ENCODE data around the gene SNAP25.

Gene SNAP25

DNA sequence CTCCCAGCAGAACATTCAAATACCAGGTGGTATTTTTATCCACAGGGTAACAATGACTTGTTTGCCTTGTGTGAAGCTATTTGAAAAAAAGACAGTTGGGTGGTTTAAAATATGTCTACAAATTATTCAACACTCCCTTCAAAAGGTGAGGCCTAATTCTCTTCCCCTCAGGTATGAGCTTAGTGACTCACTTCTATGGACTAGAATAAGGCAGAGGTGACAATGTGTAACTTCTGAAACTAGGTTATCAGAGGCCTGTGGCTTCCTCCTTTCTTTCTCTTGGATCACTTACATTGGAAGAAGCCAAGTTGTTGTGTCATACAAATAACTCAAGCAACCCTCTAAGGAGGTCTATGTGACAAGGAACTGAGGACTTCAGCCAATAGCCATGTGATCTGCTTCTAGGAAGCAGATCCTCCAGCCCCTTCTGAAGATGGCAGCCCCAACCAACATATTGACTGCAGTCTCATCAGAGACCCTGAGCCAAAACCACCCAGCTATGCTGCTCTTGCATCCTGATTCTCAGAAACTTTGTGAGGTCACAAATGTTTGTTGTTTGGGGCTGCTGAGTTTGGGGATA is 102.6 kb downstream of the SNAP25 start:
- Histone ChIP-seq H3K9me3 (no peaks in the 10 kb centered on the region), H3K27me3 (no peaks in the 10 kb centered on the region), H3K4me3 (no peak overlapping the region), H3K4me1 (peaks cover 0 to 3% (median 0%) of the 10 kb centered on the region in 4 donors), H3K27ac (no peak overlapping the region), H3K36me3 (no peaks in the 10 kb centered on the region)
- DNase-seq = peak in 1 of 2 donors; percentile 49
- intact Hi-C loops (cut with DNase I; ENCODE audit: low total_unique reads) = no loop called here
- TF ChIP-seq, protein P1, sequence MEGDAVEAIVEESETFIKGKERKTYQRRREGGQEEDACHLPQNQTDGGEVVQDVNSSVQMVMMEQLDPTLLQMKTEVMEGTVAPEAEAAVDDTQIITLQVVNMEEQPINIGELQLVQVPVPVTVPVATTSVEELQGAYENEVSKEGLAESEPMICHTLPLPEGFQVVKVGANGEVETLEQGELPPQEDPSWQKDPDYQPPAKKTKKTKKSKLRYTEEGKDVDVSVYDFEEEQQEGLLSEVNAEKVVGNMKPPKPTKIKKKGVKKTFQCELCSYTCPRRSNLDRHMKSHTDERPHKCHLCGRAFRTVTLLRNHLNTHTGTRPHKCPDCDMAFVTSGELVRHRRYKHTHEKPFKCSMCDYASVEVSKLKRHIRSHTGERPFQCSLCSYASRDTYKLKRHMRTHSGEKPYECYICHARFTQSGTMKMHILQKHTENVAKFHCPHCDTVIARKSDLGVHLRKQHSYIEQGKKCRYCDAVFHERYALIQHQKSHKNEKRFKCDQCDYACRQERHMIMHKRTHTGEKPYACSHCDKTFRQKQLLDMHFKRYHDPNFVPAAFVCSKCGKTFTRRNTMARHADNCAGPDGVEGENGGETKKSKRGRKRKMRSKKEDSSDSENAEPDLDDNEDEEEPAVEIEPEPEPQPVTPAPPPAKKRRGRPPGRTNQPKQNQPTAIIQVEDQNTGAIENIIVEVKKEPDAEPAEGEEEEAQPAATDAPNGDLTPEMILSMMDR (IDR thresholded peaks at IDR 0.05) = no peak

GRCh38 chr20:10322073-10323012 is 103.7 kb downstream of the SNAP25 start:
- Histone ChIP-seq H3K36me3 (no peaks in the 10 kb centered on the region), H3K4me3 (no peak overlapping the region), H3K27me3 (no peaks in the 10 kb centered on the region), H3K27ac (no peak overlapping the region), H3K4me1 (peaks cover 0 to 3% (median 0%) of the 10 kb centered on the region in 4 donors), H3K9me3 (no peaks in the 10 kb centered on the region)
- DNase-seq = no peak
- TF ChIP-seq, protein P1 (IDR thresholded peaks at IDR 0.05) = no peak
- intact Hi-C loops (cut with DNase I; ENCODE audit: low total_unique reads) = no loop called here

DNA sequence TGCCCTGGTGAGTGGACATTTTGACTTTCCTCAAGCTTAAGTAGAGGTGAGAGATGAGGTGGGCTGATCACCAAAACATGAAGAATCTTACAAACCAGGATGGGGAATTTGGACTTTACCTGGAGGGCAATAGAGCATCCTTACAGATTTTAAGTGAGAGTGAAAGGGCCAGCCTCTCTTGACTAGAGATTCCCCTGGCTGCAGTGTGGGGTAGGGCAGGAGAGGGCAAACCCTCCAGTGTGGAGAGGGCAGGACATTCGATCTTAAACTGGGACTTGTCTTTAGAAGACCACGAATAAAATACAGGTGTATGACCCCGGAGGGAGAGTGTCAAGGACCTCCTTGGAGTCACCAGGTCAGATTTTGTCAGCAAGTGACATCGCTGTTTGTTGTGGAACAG is 105.1 kb downstream of the SNAP25 start:
- H3K27me3 ChIP-seq = no peaks in the 10 kb centered on the region
- intact Hi-C loops (cut with DNase I; ENCODE audit: low total_unique reads) = no loop called here
- H3K9me3 ChIP-seq = no peaks in the 10 kb centered on the region
- TF ChIP-seq, protein P1 (IDR thresholded peaks at IDR 0.05) = no peak
- no peaks in the 10 kb centered on the region for H3K36me3 ChIP-seq
- no peak for DNase-seq
- peaks cover 0 to 3% (median 0%) of the 10 kb centered on the region in 4 donors for H3K4me1 ChIP-seq
- H3K4me3 ChIP-seq = no peak overlapping the region
- no peak overlapping the region for H3K27ac ChIP-seq

DNA sequence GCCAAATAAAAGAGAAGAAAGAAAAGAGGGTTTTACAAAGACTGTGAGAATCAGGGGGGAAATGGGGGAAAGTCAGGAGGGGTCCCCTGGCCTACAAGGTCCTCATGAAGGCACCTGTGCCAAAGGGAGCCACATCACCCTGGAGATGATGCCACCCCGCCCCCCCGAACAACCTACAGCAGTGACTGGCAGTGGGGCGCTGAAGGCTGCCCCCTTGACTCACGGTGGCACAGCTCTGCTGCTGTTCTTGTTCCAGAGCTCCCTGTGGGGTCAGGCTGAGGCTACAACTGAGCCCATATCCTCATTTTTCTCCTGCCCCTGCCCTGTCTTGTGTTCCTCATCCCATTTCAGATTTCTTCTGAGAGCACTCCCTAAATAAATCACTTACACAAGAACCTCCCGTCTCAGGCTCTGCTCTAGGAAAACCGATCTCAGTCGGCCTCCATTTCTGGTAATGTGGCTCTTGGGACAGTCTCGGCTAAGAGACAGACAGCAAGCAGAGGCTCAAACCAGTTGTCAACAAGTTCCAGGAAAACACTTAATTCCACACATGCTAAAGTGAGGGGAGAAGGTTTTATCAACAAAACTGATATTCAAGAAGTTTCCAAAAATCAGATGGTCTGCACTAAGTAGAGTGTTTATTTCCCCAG is 105.7 kb downstream of the SNAP25 start:
- Histone ChIP-seq H3K27me3 (no peaks in the 10 kb centered on the region), H3K4me3 (no peak overlapping the region), H3K27ac (no peak overlapping the region), H3K36me3 (no peaks in the 10 kb centered on the region), H3K4me1 (peaks cover 0 to 7% (median 2%) of the 10 kb centered on the region in 4 donors), H3K9me3 (no peaks in the 10 kb centered on the region)
- TF ChIP-seq, protein P1 (IDR thresholded peaks at IDR 0.05) = no peak
- DNase-seq = no peak
- intact Hi-C loops (cut with DNase I; ENCODE audit: low total_unique reads) = no loop called here

DNA sequence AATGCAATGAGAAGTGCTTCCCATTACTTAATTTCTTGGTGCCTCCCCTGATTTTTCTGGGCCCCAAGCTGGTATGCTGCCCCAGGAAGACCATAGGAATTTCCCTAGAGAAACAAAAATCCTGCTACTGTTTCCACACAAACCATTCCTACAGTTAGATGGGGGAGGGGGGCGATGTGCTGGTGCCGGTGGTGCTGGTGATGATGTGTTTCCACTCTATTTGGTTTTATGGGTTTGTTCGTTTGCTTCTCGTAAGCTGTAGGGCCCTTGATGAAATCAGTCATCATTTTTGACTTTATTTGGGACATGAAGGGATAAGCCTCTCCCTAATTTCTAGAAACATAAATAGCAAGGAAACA is 110.2 kb downstream of the SNAP25 start:
- no peak overlapping the region for H3K4me3 ChIP-seq
- no peaks in the 10 kb centered on the region for H3K9me3 ChIP-seq
- intact Hi-C loops (cut with DNase I; ENCODE audit: low total_unique reads) = no loop called here
- no peak overlapping the region for H3K27ac ChIP-seq
- no peak for DNase-seq
- peaks cover 0 to 33% (median 8%) of the 10 kb centered on the region in 4 donors for H3K4me1 ChIP-seq
- H3K36me3 ChIP-seq = no peaks in the 10 kb centered on the region
- no peaks in the 10 kb centered on the region for H3K27me3 ChIP-seq
- TF ChIP-seq, protein P1 (IDR thresholded peaks at IDR 0.05) = no peak
